Endothelial cell of hepatic sinusoid (primary cell): Measurements from ENCODE around the gene PCK1.

Source experiments
- in situ Hi-C: cut with HindIII; loops from 2 replicates; pipeline ENCODE4 v1.10.0; 2017; ENCODE audit warnings: low sequenced_read_pairs

The PCK1 gene

DNA sequence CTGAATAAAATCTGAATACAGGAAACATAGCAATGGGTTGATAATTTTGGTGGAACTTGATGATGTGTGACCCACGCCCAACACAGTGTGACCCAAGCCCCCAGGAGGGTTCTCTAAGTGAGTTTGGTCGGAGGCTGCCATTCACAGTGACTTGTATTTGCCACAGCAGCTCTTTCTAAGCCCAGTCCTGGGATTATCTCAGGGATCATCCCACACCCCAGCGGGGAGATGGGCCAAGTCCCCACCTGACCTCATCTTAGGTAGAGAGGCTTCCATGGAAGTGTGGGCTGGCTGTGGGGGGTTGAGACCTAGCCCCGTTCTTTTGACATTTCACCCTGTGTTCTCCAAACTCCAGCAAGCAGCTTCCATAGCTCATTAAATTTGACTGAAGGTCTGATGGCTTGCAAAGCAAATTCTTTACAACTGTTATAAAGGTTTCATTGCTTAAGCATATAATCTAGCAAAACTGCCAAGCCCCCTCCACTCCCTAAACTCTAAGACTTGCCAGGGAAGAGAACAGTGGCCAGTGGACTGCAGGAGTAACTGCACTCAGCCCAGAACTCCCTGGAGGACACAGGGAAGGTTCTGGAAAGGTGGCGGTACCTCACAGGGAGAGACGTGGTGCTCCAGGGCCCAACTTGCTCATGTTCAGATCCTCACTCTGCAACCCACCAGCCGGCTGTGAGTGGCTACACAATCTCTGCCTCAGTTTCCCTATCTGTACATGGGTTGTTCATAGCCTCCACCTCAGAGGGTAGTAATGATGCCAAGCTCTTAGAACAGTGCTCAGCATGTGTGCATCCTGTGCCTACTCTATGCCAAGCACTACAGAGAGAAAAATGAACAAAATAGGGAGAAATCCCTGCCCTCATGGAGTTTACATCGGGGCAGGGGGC is 1.0 kb upstream of the PCK1 start:
- in situ Hi-C loops = no loop called here

DNA sequence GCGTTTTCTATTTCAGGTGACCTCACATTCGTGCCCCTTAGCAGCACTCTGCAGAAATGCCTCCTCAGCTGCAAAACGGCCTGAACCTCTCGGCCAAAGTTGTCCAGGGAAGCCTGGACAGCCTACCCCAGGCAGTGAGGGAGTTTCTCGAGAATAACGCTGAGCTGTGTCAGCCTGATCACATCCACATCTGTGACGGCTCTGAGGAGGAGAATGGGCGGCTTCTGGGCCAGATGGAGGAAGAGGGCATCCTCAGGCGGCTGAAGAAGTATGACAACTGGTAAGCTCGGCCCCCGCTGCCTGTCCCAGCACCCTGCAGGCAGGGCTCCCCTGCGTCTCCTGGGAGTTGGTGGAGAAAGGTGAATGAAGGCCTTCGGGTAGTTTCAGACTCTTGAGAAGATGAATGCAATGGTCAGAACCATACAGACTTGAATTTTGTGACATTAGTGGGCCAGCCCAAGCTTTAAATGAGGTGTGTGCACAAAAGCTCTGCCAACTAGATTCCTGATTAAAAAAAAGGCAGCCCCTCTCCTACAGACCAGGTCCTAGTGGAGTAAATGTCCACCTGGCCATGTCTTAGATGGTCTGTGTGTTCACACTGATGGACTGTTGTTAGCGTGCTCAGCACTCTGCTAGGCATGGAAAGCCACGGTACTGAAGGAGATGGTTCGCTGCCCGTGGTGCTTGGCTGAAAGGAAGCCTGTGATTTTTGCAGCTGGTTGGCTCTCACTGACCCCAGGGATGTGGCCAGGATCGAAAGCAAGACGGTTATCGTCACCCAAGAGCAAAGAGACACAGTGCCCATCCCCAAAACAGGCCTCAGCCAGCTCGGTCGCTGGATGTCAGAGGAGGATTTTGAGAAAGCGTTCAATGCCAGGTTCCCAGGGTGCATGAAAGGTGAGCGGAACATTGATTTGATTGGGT is 708 bp downstream of the PCK1 start:
- in situ Hi-C loops = no loop called here

DNA sequence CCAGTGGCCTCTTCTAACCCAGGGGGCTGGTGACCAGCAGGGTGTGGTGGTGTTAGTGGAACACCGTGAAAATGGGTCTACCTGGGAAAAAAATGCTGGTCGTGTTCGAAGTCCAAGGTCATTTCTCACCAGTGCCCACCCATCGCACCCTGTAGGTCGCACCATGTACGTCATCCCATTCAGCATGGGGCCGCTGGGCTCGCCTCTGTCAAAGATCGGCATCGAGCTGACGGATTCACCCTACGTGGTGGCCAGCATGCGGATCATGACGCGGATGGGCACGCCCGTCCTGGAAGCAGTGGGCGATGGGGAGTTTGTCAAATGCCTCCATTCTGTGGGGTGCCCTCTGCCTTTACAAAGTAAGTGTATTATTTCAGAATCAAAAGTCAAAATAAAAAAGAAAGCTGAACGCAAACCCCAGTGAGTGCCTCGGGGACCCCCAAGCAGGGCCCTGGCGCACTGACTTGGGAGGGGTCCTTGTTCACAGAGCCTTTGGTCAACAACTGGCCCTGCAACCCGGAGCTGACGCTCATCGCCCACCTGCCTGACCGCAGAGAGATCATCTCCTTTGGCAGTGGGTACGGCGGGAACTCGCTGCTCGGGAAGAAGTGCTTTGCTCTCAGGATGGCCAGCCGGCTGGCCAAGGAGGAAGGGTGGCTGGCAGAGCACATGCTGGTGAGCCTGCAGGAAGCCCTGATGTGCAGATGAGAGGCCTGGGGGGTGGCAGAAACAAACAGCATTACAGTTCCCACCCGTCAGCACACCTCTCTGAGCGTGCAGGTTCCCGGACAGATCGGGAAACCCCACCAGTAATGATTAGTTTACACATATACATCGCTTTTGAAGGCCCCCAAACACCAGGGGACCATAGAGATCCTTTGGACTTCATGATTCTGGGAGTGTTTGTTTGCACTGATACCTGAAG is 1.9 kb downstream of the PCK1 start:
- in situ Hi-C loops = no loop called here

DNA sequence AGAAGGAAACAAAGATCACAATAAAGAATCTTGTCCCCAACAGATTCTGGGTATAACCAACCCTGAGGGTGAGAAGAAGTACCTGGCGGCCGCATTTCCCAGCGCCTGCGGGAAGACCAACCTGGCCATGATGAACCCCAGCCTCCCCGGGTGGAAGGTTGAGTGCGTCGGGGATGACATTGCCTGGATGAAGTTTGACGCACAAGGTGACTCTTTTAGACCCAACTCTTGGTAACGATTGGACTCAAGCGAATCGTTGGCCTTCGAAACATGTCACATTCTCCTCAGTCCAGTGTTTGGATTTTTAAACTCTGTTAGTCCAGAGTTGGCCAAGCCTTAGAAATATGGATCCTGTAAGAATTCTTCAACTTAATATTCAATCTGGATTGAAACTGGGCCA is 2.6 kb downstream of the PCK1 start:
- in situ Hi-C loops = no loop called here

DNA sequence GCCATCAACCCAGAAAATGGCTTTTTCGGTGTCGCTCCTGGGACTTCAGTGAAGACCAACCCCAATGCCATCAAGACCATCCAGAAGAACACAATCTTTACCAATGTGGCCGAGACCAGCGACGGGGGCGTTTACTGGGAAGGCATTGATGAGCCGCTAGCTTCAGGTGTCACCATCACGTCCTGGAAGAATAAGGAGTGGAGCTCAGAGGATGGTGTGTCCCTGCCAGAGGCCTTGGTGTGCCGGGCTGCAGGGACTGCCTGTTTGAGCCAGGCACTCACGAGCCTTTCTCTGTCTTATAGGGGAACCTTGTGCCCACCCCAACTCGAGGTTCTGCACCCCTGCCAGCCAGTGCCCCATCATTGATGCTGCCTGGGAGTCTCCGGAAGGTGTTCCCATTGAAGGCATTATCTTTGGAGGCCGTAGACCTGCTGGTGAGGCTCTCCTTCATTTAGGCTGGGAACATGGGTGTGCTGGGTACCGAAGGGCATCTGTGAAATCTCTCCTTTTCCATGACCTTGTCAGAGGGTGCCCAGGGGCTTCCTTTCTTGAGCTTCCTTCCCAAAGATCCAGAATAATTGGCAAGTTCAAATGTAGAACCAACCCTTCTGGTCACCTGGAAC is 3.4 kb downstream of the PCK1 start:
- in situ Hi-C loops = no loop called here

DNA sequence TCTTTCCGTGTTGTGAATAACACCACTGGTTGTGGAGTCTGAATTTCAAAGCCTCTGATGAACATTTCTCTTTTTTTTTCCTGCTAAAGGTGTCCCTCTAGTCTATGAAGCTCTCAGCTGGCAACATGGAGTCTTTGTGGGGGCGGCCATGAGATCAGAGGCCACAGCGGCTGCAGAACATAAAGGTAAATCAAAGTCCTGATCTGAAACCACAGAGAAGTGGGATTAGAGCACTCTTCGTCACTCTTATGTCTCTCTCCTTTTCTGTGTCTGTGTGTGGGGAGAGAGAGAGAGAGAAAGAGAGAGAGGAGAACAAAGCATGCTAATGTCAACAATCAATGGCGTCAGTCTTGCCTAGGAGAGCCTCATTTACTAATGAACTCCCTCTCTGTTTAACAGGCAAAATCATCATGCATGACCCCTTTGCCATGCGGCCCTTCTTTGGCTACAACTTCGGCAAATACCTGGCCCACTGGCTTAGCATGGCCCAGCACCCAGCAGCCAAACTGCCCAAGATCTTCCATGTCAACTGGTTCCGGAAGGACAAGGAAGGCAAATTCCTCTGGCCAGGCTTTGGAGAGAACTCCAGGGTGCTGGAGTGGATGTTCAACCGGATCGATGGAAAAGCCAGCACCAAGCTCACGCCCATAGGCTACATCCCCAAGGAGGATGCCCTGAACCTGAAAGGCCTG is 4.2 kb downstream of the PCK1 start:
- in situ Hi-C loops = no loop called here

DNA sequence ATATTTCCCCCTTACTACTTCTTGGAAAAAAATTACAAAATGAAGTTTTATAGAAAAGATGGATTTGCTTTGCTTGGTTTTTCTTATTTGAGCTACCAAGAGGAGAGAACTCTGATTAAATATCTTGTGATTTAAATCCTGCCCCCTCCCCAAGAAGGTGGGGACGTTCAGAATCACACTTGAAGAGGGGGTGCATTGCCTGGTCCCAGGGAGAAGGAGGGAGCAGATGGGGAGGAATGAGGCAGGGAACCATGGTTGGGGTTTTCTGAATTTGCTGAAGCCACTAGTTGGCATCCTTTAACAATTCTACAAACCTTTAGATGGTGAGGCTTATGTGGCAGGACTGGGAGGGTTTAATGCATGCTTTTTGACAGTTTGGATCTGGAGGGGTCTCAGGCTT is 5.5 kb downstream of the PCK1 start:
- in situ Hi-C loops = no loop called here

DNA sequence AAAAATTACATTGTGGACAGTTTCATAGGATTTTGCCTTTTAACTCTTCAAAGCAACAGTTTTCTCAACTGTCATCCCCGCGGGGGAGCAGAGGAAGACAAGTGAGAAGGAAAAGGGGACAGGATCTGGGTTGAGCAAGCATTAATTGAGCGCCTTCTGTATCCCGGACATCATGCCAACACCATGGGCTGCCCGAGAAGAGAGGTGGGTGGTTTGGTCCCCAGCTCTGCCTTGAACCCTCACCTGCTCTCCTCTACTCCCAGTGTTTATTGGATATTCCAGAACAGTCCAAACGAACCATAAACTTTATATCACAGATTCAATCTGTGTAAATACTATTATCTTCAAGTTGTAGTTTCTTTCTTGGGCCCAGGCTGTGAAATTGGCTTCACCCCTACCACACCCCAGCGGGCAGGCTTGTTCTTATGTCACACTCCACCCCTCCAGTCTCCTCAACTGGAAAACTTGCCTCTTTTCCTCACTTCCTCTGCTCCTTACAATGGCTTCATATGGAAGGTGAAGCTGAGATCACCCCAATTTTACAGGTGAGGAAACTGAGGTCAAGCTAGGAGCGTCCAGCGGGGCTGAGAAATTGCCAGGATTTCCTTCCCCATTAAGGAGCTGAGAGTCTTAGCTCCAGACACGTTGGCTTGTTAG is 6.0 kb downstream of the PCK1 start:
- in situ Hi-C loops = no loop called here

DNA sequence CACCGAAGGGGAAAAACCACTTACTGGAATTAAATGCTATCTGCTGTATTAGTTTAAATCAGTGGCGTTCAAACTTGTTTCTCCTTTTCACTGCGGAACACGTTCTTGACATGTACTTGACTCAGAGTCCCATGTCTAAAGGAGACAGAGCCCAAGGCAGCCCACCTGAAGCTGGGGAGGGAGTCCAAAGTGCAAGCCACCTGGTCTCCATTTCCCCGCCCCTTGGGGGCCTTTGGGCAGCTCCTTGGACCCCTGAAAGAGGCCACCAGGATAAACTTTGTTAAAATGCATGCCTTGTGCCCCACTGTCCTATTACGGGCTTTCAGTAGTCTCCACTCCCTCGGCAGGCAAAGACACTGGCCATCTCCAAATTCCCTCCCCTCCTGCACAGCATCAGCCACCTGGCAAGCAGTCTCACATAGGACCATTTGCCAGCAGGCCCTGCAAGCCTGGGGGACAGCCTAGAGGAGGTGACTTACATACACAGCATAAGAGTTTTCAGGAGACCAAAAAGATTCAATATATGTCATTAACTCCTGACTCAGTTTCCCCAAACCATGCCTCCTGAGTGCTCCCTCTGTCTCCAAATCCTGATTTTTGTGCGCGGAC is 6.7 kb downstream of the PCK1 start:
- in situ Hi-C loops = no loop called here

DNA sequence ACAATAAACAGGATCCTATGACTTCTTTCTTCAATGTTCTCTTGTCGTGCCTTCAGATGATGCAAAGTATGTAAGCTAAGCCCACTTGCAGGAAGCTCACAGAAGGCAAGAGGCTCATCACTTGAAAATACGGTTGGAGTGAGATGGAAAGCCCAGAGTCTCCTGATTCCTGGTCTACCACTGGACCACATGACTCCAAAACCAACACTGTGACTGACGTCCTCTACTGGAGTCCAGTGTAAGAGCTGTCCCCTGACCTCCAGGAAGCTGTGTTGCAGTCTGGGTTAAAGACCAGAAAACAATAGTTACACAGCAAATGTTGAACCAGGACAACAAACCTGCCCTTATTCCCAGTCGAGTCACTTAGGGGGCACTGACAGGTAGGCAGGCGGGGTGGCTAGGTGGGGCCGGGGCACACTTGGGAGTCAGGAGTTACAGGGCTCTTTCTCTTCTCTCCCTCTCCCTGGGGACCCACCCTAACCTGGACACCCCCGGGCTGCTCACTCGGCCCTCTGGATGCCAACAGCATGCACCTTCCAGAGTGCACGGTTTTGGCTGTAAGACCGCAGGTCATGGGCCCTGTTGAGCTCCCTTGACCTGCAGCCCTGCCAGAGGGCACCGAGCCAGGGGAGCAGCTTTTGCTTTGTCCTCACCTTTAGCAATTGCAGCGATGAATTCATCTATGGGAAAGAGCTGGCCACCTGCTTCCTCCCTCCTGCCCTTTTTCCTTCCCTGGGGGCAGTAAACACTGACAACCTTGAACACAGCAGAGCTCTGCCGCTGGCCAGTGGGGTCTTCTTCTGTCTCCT is 7.4 kb downstream of the PCK1 start:
- in situ Hi-C loops = no loop called here

DNA sequence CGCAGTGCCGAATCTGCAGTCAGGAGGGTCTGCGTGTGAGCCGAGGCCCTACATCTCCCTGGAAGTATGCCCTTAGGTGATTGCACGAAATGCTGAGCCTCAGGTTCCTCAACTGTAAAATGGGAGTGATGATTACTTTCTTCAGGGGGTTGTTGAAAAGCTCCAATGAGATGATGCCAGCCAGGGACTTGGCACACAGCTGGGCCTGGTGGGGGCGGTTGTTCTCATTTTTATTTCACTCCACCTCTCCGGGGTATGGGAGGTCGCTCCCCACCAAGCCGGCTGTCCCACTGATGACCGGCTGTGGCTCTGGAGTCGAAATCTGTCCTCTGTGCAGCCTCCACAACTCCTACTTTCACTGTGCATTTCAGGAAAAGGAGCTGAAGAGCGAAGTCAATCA is 8.1 kb downstream of the PCK1 start:
- in situ Hi-C loops = no loop called here

DNA sequence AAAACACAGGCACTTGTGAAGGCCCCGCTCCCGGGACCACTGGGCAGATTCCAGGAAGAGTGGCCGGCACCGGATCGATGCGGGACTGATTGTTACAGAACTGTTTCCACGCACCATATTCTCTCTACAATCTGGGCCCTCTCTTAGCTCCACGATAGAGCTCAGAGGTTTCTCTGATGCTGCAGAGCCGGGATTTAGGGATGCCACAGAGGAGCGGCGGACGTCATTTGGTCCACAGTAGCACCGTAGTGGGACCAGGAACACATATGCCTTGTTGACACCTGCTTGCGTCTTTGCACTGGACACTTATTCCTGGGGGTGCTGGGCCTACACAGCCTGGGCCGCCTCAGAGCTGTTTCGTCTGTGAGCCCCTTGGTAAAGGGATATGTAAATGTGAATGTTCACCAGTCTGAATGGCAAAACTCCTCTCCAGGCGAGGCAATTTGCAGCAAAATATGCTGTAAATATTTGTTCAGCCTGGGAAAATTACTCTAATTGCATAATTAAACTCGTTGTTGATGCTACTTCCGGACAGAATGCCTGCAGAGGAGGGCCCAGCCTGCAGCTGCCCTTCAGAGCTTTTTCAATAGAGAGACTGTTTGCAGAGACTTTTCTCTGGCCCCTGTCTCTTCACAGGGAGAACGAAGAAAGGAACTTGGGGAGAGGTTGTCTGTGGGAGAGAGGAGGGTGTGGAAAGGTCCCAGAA is 9.4 kb downstream of the PCK1 start:
- in situ Hi-C loops = no loop called here

DNA sequence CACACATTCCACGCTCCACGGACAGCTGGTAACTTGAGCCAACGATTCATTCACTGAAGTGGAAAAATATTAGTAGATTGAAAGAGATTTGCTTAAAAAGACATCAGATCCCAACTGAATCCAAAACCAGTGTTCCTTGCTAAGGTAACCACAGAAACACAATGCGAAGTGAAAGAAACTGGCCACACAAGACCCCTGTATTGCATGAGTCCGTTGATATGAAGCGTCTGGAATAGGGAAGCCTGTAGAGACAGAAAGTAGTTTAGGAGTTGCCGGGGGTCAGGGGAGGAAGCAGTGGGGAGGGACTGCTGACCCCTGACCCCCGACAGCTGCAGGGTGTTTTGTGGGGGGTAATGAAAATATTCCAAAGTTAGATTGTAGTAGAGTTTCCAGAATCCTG is 10.0 kb downstream of the PCK1 start:
- in situ Hi-C loops = no loop called here

DNA sequence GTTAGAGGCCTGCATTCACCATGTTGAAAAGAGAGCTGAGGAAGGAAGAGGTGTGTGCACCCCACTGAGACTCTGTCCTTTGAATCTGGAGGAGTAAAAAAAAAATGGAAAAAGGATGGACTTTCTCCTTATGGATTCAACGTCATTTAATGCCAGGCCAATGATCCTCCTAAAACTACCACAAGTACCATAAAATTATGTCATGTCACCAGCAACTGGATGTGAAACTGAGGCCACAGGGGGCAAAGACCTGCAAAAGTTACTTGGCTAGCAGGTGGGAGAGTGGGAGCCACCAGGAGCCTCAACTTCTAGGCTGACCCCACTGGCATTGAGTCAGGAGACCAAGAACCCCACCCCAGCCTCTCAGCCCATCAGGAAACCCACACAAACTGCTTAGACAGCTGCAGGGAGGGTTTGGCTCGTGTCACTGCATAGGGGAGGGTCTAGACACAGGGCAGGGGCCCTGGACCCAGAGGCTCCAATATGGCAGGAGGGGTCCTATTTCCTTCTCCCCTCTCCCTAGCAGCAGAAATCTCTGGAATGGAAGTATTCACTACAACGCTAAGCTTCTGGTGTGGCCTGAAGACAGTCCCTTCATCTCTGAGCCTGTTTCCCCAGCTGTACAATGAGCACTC is 11.0 kb downstream of the PCK1 start:
- in situ Hi-C loops = no loop called here

DNA sequence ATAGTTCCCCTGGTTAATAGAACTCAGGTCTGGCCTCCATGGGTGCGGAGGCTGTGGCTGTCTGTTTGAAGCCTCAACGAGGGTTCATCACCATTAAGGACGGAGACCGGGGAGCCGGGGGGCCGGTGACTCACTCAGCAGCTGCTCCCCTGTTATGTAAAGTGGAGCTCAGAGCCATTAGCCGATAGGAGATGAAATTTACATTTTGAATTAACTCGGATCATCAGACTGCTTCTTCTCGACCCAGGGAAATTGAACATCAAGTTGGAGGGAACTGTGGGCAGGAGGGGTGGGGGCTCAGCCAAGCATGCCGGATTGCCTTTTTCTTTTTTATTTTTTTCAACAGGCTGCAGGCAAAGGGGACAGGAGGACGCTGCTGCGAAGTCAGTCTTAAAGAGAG is 12.3 kb downstream of the PCK1 start:
- in situ Hi-C loops = no loop called here

DNA sequence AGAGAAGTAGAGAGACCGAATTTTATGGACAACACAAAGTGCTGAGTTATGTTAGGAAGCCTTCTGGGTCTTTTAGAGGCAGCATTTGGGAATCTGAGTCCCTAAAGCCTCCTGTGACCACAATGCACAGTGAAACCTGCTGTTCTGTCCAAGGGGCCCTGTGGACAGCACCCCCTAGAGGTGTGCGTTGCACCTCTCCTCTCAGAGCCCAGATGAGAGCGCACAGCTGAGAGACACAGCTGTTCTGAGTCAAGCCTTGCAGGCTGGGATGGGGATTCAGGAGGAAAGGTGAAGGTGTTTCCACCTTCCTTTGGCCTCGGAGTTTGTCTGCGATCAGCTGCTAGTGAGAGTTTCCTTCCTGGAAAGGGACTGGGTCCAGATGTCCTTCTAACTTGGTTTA is 13.0 kb downstream of the PCK1 start:
- in situ Hi-C loops = no loop called here

DNA sequence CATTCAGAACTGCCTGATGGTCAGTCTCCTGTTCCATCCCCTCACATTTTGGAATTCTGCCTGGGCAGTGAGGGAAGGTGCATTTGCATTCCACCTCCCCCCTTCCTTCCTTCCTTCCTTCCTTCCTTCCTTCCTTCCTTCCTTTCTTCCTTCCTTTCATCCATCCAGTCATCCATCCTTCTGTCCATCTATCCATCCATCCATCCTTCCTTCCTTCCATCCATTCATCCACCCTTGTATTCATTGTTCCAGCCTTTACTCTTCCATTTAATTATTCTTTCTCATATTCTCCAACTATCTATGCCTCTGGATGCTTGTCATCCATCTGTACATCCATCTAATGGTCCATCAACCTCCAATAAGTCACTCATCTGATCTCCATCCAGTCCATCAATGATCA is 14.0 kb downstream of the PCK1 start:
- in situ Hi-C loops = loop anchor here (5.0 kb wide), 1 partner anchor 58 kb away; no protein-coding TSS in a partner anchor
